IMR-90 (cell line): ENCODE results near the gene ADAMTS9. TPM values are rescaled to one million over a fixed set of nuclear protein-coding genes. Genes with fewer than 3 reads are reported as not detected.

Source experiments
- microRNA-seq, 2 experiments: library from miRNA; stranded (forward) in 1 of 2; unstranded in 1 of 2; fragments of 10-50 nt in 1 of 2; fragments of <30 nt in 1 of 2; gene quantifications in 1 of 2; microRNA quantifications in 1 of 2; one replicate each; pipeline versions ENCODE3 to v1.1.0; 2013 to 2020; ENCODE audit not compliant: insufficient read depth in 1 of 2, insufficient read length in 1 of 2, unreplicated experiment in 1 of 2
- polyA plus RNA-seq, 3 experiments: library from polyadenylated mRNA; depleted of rRNA; stranded (reverse); fragments of >200 nt; gene quantifications; 2 replicates each; pipeline ENCODE4 v1.2.3, GENCODE V29; 2012; ENCODE audit warnings: low replicate concordance in 1 of 3
- small RNA-seq, 5 experiments: library from RNA; depleted of rRNA; stranded (forward); fragments of <200 nt; gene quantifications; one replicate each; pipeline ENCODE3, GENCODE V24; 2012
- total RNA-seq: library from RNA; depleted of rRNA; stranded (reverse); fragments of >200 nt; gene quantifications from 2 replicates; pipeline ENCODE4 v1.2.3, GENCODE V29; 2012

Gene ADAMTS9
- total and polyA plus RNA-seq, 2 of the 4 experiments (the other 2 are of a cell fraction): 0.55 to 1.1 TPM

Small RNAs within 50 kb of the gene (microRNA-seq; reads per million reads assigned to microRNA genes)
- gene RNU6-739P (ENCODE audit: insufficient read depth, insufficient read length): not detected

Small RNAs within 50 kb of the gene (small RNA-seq; reads per million reads assigned to genes)
- gene RNU6-739P: 0 reads per million in 5 experiments
